MM.1S (cell line): ENCODE results near the gene UIMC1.

Experiments
- DNase-seq: peaks from one replicate; pipeline ENCODE4 v3.0.0-alpha.2; 2015
- H2AFZ ChIP-seq: fragments of 300-600 bp; sonication (generic); 2 replicates; pipeline ENCODE4 v1.6.0; 2016; ENCODE audit warnings: antibody characterized with exemption, low read length
- H3F3A ChIP-seq: fragments of 300-600 bp; sonication (generic); 2 replicates; pipeline ENCODE4 v1.6.1; 2016; ENCODE audit warnings: mild to moderate bottlenecking, antibody characterized with exemption, low read length, moderate library complexity, mixed read lengths; ENCODE audit not compliant: insufficient read depth
- H3K27ac ChIP-seq: fragments of 300-600 bp; sonication (generic); 2 replicates; pipeline ENCODE4 v1.5.1; 2016; ENCODE audit warnings: mild to moderate bottlenecking, low read length
- H3K27me3 ChIP-seq: fragments of 300-600 bp; sonication (generic); replicated peaks from 2 replicates; pipeline ENCODE4 v1.6.0; 2016; ENCODE audit warnings: low read length; ENCODE audit not compliant: insufficient read depth
- H3K36me3 ChIP-seq: fragments of 300-600 bp; sonication (generic); replicated peaks from 2 replicates; pipeline ENCODE4 v1.6.1; 2016; ENCODE audit warnings: mild to moderate bottlenecking, low read length, mixed read lengths; ENCODE audit not compliant: insufficient read depth
- H3K4me1 ChIP-seq: fragments of 300-600 bp; sonication (generic); 2 replicates; pipeline ENCODE4 v1.6.1; 2016; ENCODE audit warnings: low read length, mixed read lengths
- H3K4me2 ChIP-seq: fragments of 300-600 bp; sonication (generic); 2 replicates; pipeline ENCODE4 v1.6.0; 2016; ENCODE audit warnings: low read depth, low read length
- H3K4me3 ChIP-seq: fragments of 300-600 bp; sonication (generic); 2 replicates; pipeline ENCODE4 v1.5.1; 2016; ENCODE audit warnings: low read length, mixed read lengths
- H3K79me2 ChIP-seq: fragments of 300-600 bp; sonication (generic); 2 replicates; pipeline ENCODE4 v1.6.1; 2016; ENCODE audit warnings: mixed run types, low read length, mixed read lengths
- H3K9ac ChIP-seq: fragments of 300-600 bp; sonication (generic); 2 replicates; pipeline ENCODE4 v1.6.1; 2016; ENCODE audit warnings: low read length, mixed read lengths
- H3K9me2 ChIP-seq: fragments of 300-600 bp; sonication (generic); replicated peaks from 2 replicates; pipeline ENCODE4 v1.6.1; 2016; ENCODE audit warnings: mild to moderate bottlenecking, low read length, mixed read lengths; ENCODE audit not compliant: insufficient read depth
- H3K9me3 ChIP-seq: fragments of 300-600 bp; sonication (generic); replicated peaks from 2 replicates; pipeline ENCODE4 v1.6.1; 2016; ENCODE audit warnings: mild to moderate bottlenecking, low read length, mixed read lengths; ENCODE audit not compliant: insufficient read depth
- H4K20me1 ChIP-seq: fragments of 300-600 bp; sonication (generic); 2 replicates; pipeline ENCODE4 v1.6.1; 2016; ENCODE audit warnings: mild to moderate bottlenecking, low read length, moderate library complexity, mixed read lengths; ENCODE audit not compliant: insufficient read depth
- EZH2 ChIP-seq: fragments of 300-600 bp; sonication (generic); optimal IDR thresholded peaks from 2 replicates; pipeline ENCODE3; 2017; ENCODE audit warnings: low read depth, mild to moderate bottlenecking, antibody characterized with exemption, low read length, mixed read lengths
- EZH2phosphoT487 ChIP-seq: fragments of 300-600 bp; sonication (generic); IDR thresholded peaks from 2 replicates; pipeline ENCODE4 v1.6.1; 2018; ENCODE audit warnings: antibody characterized with exemption, low read length
- TF ChIP-seq, protein P1 (sequence below): fragments of 300-600 bp; sonication (generic); IDR thresholded peaks from 2 replicates; pipeline ENCODE4 v1.5.1; 2016; ENCODE audit warnings: antibody characterized with exemption, low read length, mixed read lengths

Gene UIMC1

DNA sequence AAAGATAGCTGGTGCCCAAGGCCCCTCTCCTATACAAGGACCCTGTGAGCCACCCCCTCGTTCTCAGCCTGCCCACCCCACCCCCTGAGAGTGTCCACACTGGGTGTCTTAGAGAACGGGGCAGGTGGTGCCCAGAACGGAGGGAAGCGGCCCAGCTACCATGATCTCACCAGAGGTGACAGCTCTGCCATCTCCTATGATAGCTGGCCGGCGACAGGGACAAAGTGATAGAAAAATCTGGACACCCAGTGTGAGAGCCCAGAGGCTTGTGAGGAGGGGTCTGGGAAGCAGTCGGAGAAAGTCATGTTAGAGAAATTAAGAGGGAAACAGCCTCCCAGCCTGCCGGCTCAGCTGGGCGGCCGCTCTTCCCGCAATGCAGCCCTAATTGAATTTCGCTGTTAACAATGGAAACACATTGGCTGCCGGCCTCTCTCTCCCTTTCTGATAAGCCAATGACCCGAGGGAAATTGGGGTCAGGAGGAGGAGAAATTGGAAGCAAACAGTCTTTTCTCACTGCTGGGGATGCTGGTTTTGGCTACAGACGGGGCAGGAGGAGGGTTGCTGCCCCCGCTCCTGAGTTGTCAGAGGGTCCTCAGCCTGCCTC, 139.8 kb downstream of the UIMC1 start:
- DNase-seq, result no peak
- TF ChIP-seq EZH2phosphoT487 (no peak), EZH2 (no peak)
- TF ChIP-seq, protein P1, sequence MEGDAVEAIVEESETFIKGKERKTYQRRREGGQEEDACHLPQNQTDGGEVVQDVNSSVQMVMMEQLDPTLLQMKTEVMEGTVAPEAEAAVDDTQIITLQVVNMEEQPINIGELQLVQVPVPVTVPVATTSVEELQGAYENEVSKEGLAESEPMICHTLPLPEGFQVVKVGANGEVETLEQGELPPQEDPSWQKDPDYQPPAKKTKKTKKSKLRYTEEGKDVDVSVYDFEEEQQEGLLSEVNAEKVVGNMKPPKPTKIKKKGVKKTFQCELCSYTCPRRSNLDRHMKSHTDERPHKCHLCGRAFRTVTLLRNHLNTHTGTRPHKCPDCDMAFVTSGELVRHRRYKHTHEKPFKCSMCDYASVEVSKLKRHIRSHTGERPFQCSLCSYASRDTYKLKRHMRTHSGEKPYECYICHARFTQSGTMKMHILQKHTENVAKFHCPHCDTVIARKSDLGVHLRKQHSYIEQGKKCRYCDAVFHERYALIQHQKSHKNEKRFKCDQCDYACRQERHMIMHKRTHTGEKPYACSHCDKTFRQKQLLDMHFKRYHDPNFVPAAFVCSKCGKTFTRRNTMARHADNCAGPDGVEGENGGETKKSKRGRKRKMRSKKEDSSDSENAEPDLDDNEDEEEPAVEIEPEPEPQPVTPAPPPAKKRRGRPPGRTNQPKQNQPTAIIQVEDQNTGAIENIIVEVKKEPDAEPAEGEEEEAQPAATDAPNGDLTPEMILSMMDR, result no peak
- H3K79me2 ChIP-seq, result no peaks in the 10 kb centered on the region
- H3K27ac ChIP-seq, result no peak overlapping the region
- no peaks in the 10 kb centered on the region for H3K9me2 ChIP-seq
- H3K9me3 ChIP-seq, result no peaks in the 10 kb centered on the region
- H3F3A ChIP-seq, result no peaks in the 10 kb centered on the region
- no peak overlapping the region for H3K9ac ChIP-seq
- H3K27me3 ChIP-seq, result peaks cover 79% of the 10 kb centered on the region
- no peaks in the 10 kb centered on the region for H3K4me1 ChIP-seq
- no peak overlapping the region for H3K4me2 ChIP-seq
- no peaks in the 10 kb centered on the region for H3K36me3 ChIP-seq
- no peak overlapping the region for H3K4me3 ChIP-seq
- no peaks in the 10 kb centered on the region for H4K20me1 ChIP-seq
- no peak overlapping the region for H2AFZ ChIP-seq

DNA sequence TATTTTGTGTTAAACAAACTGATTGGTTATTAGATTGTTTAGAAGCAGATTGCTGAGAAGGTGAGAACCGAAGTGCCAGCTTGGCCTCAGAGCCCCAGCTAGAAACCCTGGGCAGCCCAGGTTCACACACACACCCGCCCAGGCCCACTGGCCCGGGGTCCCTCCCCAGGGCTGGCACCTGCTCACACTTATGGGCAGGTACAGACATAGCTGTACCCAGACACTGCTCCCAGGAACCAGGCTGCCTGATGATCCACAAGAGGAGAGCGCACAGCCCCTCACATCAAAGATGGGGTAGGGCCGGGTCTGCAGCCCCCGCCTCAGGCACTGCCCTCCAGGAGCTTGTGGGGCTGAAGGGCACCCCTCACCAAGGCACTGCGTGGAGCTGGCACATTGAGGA, 140.6 kb downstream of the UIMC1 start:
- Histone ChIP-seq H3K36me3 (no peaks in the 10 kb centered on the region), H3K9me2 (no peaks in the 10 kb centered on the region), H4K20me1 (no peaks in the 10 kb centered on the region), H3K4me2 (no peak overlapping the region), H3K9ac (no peak overlapping the region), H3K27me3 (peaks cover 88% of the 10 kb centered on the region), H3K27ac (no peak overlapping the region), H3K79me2 (no peaks in the 10 kb centered on the region), H2AFZ (no peak overlapping the region), H3K4me3 (no peak overlapping the region), H3K4me1 (no peaks in the 10 kb centered on the region), H3K9me3 (no peaks in the 10 kb centered on the region), H3F3A (no peaks in the 10 kb centered on the region)
- no peak for DNase-seq
- TF ChIP-seq EZH2 (no peak), EZH2phosphoT487 (no peak)
- TF ChIP-seq, protein P1, result no peak

DNA sequence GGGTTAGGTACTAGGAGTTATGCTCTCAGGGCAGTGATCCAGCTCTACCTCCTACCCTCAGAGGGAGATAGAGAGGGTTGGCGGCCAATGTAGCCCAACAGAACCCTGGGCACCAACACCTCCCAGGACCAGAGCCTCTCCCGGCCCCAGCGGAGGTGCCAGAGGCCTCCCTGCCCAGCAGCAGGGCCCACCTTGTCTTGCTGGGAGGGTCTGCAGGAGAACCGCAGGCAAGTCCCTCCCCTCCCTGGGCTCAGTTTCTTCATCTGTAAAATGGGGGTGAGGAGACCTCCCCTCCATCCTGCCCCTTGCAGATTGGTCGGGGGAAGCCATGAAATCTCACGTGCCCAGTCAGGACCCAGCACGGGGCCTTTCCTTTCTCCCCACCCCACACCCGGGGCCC, 141.8 kb downstream of the UIMC1 start:
- Histone ChIP-seq H3K9me3 (no peaks in the 10 kb centered on the region), H3K4me2 (no peak overlapping the region)
- no peak for TF ChIP-seq EZH2phosphoT487
- TF ChIP-seq EZH2, result no peak
- TF ChIP-seq, protein P1, result no peak

More for the DNA sequence above, 141.8 kb downstream of the UIMC1 start:
- Histone ChIP-seq H3K9me2 (no peaks in the 10 kb centered on the region), H3K9ac (no peak overlapping the region), H4K20me1 (no peaks in the 10 kb centered on the region), H3K79me2 (no peaks in the 10 kb centered on the region), H3K27me3 (peaks cover 97% of the 10 kb centered on the region), H3K4me1 (no peaks in the 10 kb centered on the region), H3F3A (no peaks in the 10 kb centered on the region), H2AFZ (no peak overlapping the region), H3K4me3 (no peak overlapping the region), H3K36me3 (no peaks in the 10 kb centered on the region), H3K27ac (no peak overlapping the region)
- no peak for DNase-seq
